D721Med (cell line): ENCODE results near the gene CHRNA5.

Experiments used
- DNase-seq: peaks from one replicate; pipeline ENCODE4 v3.0.0; 2011; ENCODE audit warnings: low spot score; ENCODE audit not compliant: insufficient read length
- FAIRE-seq: peaks from 2 replicates; lab custom pipeline; 2011; peaks lifted over from hg19 to GRCh38; lab: Jason Lieb, UNC
- CTCF ChIP-seq: IDR thresholded peaks from 2 replicates; pipeline ENCODE4 v1.5.1; 2012; ENCODE audit warnings: mild to moderate bottlenecking, control low read depth; ENCODE audit not compliant: insufficient read depth; ENCODE audit errors: missing control alignments

CHRNA5 gene

GRCh38 chr15:78629716-78630065 is 64.4 kb downstream of the CHRNA5 start:
- FAIRE-seq: no peak
- no peak for DNase-seq
- TF ChIP-seq CTCF: no peak

GRCh38 chr15:78630886-78631633 is 65.7 kb downstream of the CHRNA5 start:
- TF ChIP-seq CTCF: no peak
- DNase-seq (no peak), FAIRE-seq (no peak)

GRCh38 chr15:78633348-78633747 is 68.0 kb downstream of the CHRNA5 start:
- DNase-seq (no peak), FAIRE-seq (no peak)
- no peak for TF ChIP-seq CTCF

GRCh38 chr15:78634210-78635145 is 69.2 kb downstream of the CHRNA5 start:
- DNase-seq (no peak), FAIRE-seq (no peak)
- no peak for TF ChIP-seq CTCF

GRCh38 chr15:78635346-78635745 is 70.0 kb downstream of the CHRNA5 start:
- DNase-seq (no peak), FAIRE-seq (no peak)
- no peak for TF ChIP-seq CTCF

GRCh38 chr15:78636378-78636859 is 71.1 kb downstream of the CHRNA5 start:
- DNase-seq: no peak
- no peak for TF ChIP-seq CTCF
- no peak for FAIRE-seq
